ENCODE results near the gene TMEM106C. TPM values are rescaled to one million over a fixed set of nuclear protein-coding genes. Genes with fewer than 3 reads are reported as not detected.

The TMEM106C gene
- total and polyA plus RNA-seq, 2 of the 4 experiments (the other 2 are of a cell fraction), result 72.1 to 74.6 TPM

DNA sequence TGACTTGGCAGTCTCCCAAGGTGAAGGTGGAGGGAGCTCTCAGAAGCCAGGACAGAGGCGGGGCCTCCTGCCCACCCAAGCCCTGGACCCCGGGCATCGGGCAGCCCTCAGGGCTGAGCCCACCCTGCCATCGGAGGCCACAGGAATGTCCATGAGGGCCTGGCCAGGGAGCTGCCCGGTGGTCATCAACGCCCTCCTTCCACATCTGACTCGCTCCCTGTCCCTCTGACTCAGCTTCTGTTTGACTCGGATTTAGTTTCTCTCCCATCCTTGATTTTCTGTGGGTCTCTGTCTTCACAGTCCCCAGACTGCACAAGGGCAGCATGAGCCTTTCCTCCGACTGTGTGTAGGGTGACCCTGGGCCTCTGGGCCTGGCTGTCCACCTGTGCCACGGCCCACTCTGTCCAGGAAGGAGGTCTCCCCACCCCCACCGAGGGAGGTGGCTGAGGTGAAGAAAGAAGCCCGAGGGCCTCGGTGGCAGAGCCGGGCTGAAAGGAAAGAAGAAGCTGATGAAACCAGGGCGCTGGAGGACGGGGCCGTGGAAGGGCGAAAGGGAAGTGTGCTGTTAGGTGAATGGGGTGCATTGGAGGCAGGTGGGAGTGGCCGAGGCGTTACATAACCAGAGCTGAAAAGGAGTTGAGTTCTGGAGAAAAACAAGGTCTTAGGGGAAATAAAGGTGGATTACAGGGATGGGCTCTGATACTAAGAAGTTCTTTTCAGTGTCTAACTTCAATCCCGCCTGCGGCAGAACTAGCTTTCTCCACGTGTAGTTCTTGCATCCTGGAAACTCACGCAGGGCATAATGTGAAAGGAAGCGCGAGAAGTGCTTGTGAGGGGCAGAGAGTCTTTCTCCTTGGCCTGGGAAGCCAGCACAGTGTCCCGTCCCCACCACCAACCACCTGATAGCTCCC, 16.7 kb upstream of the TMEM106C start:
- Histone ChIP-seq H3K27me3 (ENCODE audit: control insufficient read depth, insufficient read depth, low read length) (peaks cover 11% of the 10 kb centered on the region; the same call in 1 of the 2 replicates), H3K18ac (ENCODE audit: low read depth, low read length) (no peak overlapping the region), H2BK15ac (ENCODE audit: low read depth, low read length) (peak overlapping the region; percentile 50; the same call in 1 of the 3 replicates), H3K9me1 (ENCODE audit: insufficient read depth, low read length) (peaks cover 2% of the 10 kb centered on the region; the same call in 1 of the 2 replicates), H3K9ac (ENCODE audit: low read depth, low read length) (no peak overlapping the region; the same call in 1 of the 2 replicates), H4K8ac (ENCODE audit: low read depth in 2 of 2, low read length in 2 of 2) (no peak overlapping the region; a peak in 1 of 4 replicates), H2AFZ (replicated peaks; ENCODE audit: low read length, poor library complexity) (peak overlapping the region; percentile 74), H4K91ac (ENCODE audit: insufficient read depth, low read depth, low read length) (no peak overlapping the region), H3K14ac (replicated peaks; ENCODE audit: low read depth, low read length) (0 out of 2 replicates have a peak overlapping the region, but pooled peaks have one; percentile 10), H3K4me2 (ENCODE audit: low read depth, low read length) (peak overlapping the region; percentile 14; the same call in 1 of the 2 replicates), H3K36me3 (ENCODE audit: control insufficient read depth, insufficient read depth, low read length) (no peaks in the 10 kb centered on the region), H2BK20ac (ENCODE audit: low read depth, low read length) (no peak overlapping the region), H2AK9ac (replicated peaks; ENCODE audit: low read depth, low read length, poor library complexity) (no peak overlapping the region), H3K79me1 (ENCODE audit: low read depth in 1 of 2, low read length in 2 of 2) (no peaks in the 10 kb centered on the region), H2AK5ac (ENCODE audit: low read depth, low read length) (peak overlapping the region; percentile 48; the same call in 1 of the 2 replicates), H3K9me3 (ENCODE audit: control insufficient read depth, insufficient read depth, low read length) (no peaks in the 10 kb centered on the region), H4K20me1 (ENCODE audit: insufficient read depth, low read length) (no peaks in the 10 kb centered on the region; the same call in 1 of the 2 replicates), H3K4me3 (ENCODE audit: insufficient read depth, low read depth, low read length) (no peak overlapping the region), H3K4me1 (ENCODE audit: control insufficient read depth, insufficient read depth, low read length) (peaks cover 12% of the 10 kb centered on the region), H3K56ac (ENCODE audit: extremely low read depth, insufficient read depth, low read length) (no peak overlapping the region), H2BK120ac (ENCODE audit: low read depth, low read length) (no peak overlapping the region), H3K23ac (ENCODE audit: low read depth, low read length) (no peak overlapping the region), H4K5ac (ENCODE audit: low read depth, low read length) (no peak overlapping the region), H3K27ac (ENCODE audit: insufficient read depth, low read length) (no peak overlapping the region), H2BK5ac (ENCODE audit: low read depth, low read length, poor library complexity, severe bottlenecking) (no peak overlapping the region), H3K4ac (ENCODE audit: low read depth, low read length) (no peak overlapping the region)
- POLR2A ChIA-PET (ENCODE audit: unreplicated experiment), result interaction anchor here (0.6 kb wide), 1 partner anchor 136 kb away, joined by 8 read pairs; no protein-coding TSS in a partner anchor
- WGBS, 2 experiments (ENCODE audit: extremely low coverage in 2 of 2, insufficient read length in 1 of 2), result 69% methylated on average over 14 of the region's 27 CpGs; no CpG with 5 or more reads in 1 of the 2 experiments
- dilution Hi-C loops (cut with HindIII; ENCODE audit: low sequenced_read_pairs, unreplicated experiment) (no loop called here), in situ Hi-C loops (cut with MboI; ENCODE audit: low sequenced_read_pairs) (no loop called here), intact Hi-C loops (cut with micrococcal nuclease) (loop anchor here (5.0 kb wide), 2 partner anchors 44 to 94 kb away; partner anchors contain the start of gene VDR)
- BruUV-seq (replicated peaks), result no TSS peak
- CTCF ChIA-PET, result interaction anchor here (0.6 to 1.6 kb wide), 5 partner anchors 9 to 245 kb away, joined by 3 to 8 read pairs (median 5); partner anchors contain the start of gene VDR
- TF ChIP-seq RFX5 (IDR thresholded peaks at IDR 0.05; ENCODE audit: low read depth, low read length) (no peak), MXI1 (IDR thresholded peaks at IDR 0.05; ENCODE audit: borderline replicate concordance, low read depth, low read length) (no peak), BHLHE40 (IDR thresholded peaks at IDR 0.05; ENCODE audit: low read depth, low read length) (no peak), CEBPB (IDR thresholded peaks at IDR 0.05; ENCODE audit: low read depth, low read length) (no peak), RAD21 (IDR thresholded peaks at IDR 0.05; ENCODE audit: low read length) (no peak), NFE2L2 (IDR thresholded peaks at IDR 0.05; ENCODE audit: low read depth, low read length) (no peak), SMC3 (IDR thresholded peaks at IDR 0.05; ENCODE audit: low read depth, low read length) (no peak), ELK1 (IDR thresholded peaks at IDR 0.05; ENCODE audit: borderline replicate concordance, low read depth, low read length) (no peak), RCOR1 (IDR thresholded peaks at IDR 0.05; ENCODE audit: insufficient replicate concordance, low read length) (no peak)
- TF ChIP-seq, protein P1, sequence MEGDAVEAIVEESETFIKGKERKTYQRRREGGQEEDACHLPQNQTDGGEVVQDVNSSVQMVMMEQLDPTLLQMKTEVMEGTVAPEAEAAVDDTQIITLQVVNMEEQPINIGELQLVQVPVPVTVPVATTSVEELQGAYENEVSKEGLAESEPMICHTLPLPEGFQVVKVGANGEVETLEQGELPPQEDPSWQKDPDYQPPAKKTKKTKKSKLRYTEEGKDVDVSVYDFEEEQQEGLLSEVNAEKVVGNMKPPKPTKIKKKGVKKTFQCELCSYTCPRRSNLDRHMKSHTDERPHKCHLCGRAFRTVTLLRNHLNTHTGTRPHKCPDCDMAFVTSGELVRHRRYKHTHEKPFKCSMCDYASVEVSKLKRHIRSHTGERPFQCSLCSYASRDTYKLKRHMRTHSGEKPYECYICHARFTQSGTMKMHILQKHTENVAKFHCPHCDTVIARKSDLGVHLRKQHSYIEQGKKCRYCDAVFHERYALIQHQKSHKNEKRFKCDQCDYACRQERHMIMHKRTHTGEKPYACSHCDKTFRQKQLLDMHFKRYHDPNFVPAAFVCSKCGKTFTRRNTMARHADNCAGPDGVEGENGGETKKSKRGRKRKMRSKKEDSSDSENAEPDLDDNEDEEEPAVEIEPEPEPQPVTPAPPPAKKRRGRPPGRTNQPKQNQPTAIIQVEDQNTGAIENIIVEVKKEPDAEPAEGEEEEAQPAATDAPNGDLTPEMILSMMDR (conservative IDR thresholded peaks at IDR 0.05; ENCODE audit: low read depth, low read length), result no peak
- DNase-seq (peak; percentile 41), ATAC-seq (ENCODE audit: low read depth) (peak; percentile 53)

Measured in IMR-90 (cell line).